GM15510 (cell line): Measurements from ENCODE around the gene CLEC2A.

ENCODE experiments used
- POLR2A ChIP-seq: IDR thresholded peaks from 3 replicates; pipeline ENCODE4 v1.6.1; 2011; ENCODE audit warnings: borderline replicate concordance; ENCODE audit not compliant: insufficient read length; ENCODE audit errors: extremely low read depth

The CLEC2A gene

DNA sequence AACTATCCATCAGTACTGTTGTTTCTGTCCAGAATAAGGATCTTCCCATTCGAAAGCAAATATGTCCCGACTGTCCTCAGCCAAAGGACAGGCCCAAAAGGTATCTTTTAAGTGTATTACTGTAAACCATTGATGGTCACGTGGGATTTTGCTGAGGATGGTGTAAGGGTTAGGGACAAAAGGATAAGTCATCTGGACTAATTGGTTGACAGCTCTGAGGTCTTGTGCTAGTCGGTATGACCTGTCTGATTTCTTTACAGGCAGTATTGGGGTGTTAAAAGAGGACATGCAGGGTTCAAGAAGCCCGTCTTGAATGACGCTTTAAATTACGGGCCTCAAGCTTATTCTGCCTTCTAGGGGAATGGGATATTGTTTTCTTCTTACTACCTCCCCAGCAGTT, 24.4 kb downstream of the CLEC2A start:
- TF ChIP-seq POLR2A = no peak

DNA sequence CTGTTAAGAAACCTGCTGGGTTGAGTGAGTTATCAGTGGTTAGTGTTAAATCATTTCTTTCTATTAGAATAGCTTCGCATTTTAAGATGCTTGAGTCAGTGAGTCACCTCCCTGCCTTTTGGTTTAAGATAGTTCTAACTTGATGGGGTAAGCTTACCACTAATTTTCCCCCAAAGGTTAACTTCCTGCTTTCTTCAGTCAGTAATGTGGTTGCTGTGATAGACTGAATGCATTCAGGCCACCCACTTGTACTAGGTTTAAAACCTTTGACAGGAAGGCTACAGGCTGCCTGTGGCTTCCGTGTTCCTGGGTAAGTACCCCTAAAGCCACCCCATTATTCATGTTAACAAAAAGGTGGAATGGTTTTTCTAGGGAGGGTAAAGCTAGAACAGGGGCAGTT, 25.3 kb downstream of the CLEC2A start:
- TF ChIP-seq POLR2A = no peak

DNA sequence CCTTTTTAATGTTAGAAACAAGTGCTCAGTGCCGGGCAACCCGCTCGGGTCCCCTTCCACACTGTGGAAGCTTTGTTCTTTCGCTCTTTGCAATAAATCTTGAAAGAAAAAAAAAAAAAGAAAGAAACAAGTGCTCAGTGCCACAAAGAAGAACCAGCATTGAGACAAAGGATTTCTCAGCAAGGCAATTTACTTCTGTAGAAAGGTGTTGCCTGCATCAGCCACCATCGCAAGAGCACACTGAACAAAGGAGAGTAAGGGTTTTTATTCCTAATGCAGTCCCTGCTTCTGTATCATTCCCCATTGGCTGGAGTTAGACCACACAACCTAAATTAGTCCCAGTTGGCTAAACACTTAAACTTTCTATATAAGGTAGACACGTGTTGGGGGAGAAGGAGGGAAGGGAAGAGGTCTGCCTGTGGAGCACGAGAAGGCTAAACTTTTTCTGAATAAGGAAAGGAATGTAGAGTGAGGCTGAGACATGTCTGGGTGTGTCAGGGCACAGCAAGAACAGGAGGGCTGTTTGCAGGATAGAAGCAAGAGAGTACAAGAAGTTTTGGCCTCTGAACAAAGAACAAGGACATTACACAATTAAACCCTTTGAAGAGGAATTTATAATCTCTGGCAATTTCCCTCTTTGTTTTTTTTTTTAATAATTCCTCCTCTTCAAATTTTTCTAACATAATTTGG, 29.5 kb downstream of the CLEC2A start:
- no peak for TF ChIP-seq POLR2A

DNA sequence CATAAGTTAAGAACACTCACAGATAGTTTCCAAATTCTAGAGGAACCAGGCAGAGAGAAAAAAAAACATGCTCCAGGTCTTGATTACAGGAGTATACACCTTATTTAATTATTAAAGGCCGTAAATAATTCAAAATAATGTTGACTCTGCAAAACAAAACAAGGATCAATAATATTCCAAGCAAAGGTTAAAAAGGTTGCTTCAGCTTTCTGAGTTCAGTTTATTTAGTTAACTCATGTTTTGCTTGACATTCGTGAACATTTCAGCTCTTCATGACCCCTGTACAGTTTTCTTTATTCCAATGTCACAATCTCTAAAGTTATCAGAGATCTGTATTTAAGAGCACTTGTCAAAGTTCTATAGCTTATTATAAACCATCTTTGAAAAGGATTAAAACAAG, 31.2 kb downstream of the CLEC2A start:
- TF ChIP-seq POLR2A = no peak

DNA sequence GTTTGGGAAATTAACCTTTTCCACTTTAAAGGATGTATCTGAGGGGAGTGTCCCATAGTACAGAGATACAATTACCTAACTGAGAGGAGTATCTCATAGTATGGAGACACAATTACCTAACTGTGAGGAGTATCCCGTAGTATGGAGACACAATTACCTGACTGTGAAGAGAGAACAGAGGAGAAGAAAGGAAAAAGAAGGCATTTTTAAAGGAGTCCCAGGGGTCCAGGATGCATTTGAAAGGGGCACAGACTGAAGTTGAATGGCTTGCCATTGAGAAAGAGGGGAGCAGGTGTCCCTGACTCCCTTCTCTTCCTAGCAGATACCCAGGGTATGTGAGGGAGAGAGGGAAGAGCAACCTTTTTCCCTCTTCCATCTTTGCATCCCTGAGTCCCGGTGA, 33.0 kb downstream of the CLEC2A start:
- TF ChIP-seq POLR2A = no peak

DNA sequence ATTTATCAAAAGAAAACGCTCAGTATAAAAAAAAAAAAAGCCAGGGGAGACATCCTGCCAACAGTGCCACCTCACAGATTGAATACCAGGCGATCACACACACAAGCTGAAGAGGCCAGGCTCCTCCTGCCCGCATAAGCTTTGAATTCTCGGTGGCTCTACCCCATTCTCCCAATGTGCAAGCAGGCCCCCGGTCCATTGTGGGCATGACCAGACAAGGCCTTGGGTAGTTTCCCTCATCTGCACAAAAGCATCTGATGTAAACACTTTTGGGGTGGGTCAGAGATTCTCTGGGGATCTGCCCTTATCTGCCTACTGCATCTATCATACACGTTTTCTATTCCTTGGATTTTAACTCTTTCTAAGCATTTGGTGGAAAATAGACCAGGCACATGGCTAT, 34.6 kb downstream of the CLEC2A start:
- no peak for TF ChIP-seq POLR2A

DNA sequence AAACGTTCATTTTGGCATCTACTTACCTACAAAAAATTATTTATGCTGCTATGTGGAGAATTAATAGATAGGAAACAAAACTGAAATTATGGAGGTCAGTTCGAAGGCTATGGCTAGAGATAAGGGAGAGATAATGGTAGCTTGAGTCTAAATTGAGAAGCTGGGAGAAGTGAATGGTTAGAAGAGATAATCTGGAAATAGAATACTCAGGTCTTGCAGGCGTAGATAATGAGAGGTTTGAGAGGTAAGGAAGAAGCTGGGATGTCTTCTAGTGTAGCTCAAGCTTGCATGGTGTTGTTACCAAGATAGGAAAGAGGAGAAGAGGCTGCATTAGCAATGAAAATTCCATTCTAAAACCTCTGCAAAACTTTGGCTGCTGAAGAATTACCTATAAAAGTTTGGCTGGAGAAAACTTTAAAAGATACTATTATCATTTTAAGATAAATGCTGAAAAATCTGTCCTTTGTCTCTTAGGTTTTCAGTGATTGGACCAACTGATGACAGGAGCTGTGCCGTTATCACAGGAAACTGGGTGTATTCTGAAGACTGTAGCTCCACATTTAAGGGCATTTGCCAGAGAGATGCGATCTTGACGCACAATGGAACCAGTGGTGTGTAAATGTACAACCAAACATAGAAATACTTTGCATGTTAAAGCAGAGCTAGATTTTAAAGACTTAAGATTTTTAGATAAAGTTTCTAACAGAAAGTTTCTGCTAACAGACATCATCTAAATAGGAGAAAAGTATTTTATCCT, 36.8 kb downstream of the CLEC2A start:
- no peak for TF ChIP-seq POLR2A

DNA sequence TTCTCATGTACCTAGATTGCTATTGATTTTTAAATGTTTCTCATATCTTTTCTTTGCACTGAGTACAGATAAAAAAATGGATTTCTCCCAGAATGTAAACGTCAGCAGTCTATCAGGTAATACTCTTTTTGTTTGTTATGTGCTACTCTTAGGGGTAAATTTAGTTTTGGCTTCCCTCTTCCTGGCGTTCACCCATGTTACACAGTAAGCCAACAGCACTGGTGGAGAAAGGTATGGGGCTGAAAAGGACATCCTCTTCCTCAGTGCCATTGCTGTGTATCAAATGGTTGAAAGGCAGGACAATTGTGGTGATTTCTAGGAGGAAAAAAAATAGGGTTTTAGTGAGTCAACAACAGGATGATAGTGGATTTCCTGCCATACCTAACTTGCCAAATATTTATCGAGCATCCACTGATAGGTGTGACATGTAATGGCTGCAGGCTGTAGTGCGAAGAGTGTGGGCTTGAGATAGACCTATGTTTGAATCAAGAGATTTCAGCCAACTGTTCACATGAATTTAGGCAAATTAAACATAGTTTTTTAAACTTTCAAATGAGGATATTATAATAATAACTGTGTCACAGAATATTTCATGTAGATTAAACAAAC, 43.4 kb downstream of the CLEC2A start:
- TF ChIP-seq POLR2A = no peak

DNA sequence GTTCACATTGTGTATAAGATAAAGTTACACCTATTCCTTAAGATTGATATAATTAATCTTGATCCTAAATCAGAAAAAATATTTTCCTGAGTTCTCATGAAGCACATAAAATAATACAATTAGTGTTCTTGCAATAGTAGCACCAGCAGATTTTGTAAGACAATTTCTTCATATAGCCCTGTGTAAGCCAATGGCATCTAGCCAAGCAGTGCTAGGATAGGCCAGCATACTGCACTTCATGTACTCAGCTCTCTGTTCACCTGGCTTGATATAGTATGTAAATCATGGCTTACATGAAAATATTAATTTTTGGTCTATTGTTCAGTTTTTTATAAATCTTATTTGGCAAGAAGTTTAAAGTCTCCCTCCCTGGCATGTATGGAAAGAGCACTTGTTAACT, 49.0 kb downstream of the CLEC2A start:
- no peak for TF ChIP-seq POLR2A

DNA sequence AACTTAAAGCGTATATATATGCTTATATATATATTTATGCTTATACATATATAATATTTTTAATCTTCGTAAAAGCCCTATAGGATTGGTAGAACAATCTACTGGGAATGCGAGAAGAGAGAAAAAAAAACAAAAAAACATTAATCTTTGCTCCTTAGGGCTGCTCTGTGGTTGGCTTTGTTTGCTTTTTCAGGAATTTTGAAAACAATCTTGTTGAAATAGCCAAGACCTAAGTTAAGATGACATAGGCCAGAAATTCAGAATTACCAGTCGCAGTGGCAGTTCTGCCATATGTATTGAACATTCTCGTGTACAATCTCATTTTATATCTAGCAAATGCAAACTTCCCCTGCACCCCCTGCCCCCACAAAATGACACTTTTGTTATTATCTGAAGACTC, 50.2 kb downstream of the CLEC2A start:
- TF ChIP-seq POLR2A = no peak

DNA sequence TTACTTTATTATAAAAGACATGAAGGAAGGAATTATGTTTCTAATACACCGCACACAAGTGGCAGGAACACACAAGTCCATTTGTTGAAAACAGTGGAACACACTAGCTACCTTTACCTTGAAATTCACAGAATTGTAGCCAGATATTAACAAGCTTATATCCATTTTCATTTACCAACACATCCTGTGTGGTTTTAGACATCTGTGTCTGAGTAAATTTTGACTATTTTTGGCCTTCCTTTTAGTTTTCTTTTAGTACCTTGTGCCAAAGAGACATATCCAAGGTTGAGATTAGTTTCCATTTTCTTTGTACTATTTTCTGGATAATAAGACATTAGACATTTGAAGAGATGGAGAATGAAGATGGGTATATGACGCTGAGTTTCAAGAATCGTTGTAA, 50.9 kb downstream of the CLEC2A start, which contains the start of gene KLRF2:
Gene KLRF2, plus strand, starts transcription at position 244 of the 400 bp plus-strand sequence. Its CDS starts 107 bp downstream, at position 351.
- TF ChIP-seq POLR2A = no peak

DNA sequence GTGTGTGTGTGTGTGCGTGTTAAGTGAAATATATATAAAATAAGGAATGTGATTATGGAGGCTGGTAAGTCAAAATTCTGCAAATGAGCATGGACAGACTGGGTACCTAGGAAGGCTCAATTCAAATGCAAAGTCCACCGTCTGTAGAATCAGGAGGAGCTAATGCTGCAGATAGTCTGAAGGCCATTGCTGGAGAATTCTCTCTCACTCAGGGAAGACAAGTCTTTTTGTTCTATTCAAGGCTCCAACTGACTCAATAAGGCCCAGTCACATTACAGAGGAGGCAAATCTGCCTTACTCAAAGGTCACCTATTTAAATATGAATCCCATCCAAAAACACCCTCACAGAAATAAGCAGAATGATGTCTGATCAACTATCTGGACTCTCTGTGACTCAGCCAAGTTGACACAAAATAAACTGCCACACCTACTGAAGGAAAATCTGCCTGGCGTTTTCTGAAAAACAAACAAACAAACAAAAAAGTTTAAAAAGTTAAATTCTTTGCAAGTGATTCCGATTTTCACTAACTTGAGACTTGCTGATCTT, 51.6 kb downstream of the CLEC2A start:
- no peak for TF ChIP-seq POLR2A

DNA sequence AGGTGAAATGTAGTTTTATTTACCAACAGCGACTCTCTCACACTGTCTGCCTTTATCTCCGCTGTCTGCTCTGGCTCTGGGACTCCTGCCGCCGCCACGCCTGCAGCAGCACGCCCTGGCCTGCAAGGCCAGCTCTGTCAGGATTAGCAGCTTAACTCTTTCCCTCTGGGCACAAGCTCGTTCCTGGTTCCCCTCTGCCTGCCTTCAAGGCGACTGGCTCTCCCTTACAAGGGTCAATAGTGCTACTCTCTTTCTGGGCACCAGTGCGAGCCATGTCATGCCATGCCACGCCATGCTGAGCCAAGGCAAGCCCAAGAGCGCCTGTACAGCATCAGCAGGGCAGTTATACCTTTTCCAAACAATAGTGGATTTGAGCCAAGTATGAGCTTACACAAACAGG, 59.4 kb downstream of the CLEC2A start:
- no peak for TF ChIP-seq POLR2A

DNA sequence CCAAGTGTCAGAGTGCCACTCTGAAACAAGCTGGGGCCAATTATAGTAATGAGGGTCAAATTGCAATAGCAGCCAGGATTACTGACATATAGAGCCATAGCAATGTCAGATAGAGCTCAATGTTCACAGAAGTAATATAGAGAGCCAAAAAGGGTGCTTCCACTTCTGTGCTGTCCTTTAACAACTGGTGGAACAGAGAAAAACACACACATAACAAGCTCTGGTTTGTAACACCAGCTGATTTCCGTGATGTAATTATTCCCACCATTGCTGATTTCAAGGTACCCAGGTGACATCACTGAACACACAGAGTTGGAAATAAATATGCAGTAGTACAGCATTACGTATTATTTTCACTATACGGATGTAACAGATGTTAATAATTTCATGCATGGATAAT, 60.0 kb downstream of the CLEC2A start:
- TF ChIP-seq POLR2A = no peak

DNA sequence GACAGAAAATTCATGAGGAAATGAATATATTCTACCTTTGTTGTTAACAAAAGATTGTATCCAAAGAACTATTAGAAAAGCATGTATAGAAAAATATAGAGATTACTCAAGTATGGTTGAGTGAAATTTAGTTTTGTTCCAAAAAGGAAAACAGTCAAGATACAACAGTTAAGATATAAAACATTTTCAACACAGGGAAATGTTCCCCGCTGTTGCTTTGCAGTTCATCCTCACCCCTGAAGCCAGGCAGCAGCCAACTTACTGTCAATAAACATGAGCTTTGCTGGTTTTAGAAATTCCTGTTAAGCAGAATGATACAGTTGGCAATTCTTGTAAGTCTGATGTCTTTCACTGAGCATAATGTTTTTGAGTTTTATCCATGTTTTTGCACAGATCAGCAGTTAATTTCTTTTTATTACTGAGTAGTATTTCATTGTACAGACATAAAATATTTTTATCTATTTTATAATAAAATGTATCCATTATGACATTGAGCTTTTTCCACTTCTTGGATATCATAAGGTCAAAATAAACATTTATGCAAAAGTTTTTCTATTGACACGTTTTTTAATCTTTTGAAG, 61.8 kb downstream of the CLEC2A start:
- TF ChIP-seq POLR2A = no peak
